Measurements from ENCODE around the gene MYRF.

The MYRF gene

DNA sequence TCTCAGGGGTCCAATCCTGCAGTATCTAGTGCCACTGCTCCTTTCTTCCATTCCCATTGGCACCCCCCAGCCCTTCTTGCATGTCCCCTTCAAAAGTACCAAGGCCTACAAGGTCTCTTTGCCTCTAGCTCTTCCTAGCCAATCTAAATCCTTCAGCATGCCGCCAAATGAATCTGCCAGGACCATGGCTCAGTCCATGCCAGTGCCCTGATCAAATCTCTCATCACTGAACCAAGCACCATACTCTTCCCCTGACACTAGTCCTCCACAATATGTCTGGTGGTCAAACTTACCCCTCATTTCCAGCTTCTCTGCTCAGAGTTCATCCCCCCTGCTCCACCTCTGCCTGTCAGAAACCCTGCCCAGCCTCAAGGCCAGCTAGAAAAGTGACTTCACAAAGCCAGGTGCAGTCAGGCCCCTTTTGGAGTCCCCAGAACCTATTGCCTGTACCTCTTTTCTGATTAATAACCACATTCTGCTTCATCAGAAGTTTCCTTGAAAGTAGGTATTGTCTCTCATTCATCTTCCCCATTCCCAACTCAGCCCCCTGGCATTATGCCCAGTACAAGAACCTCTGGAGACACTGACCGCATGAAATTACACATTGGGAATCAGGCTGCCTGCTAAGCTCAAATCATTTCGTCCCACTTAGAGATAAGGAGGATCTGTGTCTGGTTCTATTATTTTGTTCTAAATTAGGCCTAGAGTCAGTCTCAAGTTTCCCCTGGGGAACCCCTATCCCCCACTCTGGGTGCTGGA, 51.6 kb downstream of the MYRF start:
- DNase-seq: no peak
- in situ Hi-C loops (cut with MboI; ENCODE audit: low pct_unique_long_range_greater_than_20kb, low sequenced_read_pairs): no loop called here

DNA sequence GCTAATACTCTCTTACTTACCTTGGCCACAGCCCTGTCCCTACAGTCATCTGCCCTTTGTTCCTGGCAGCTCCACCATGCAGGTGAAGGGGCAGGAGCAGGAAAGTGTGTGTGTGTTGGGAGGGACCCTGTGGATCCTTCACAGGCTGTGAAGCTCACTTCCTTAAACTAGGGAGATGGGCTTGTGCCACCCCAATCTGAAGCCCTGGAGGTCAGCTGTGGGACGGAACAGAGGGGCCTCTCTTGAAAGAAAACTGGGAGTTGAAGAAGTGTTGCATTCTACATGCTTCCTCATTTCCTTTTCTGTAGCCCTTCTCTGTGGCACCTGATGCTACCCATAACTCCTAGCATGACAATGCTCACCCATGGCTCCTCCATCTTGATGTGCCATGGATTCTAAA, 52.7 kb downstream of the MYRF start:
- no peak for DNase-seq
- in situ Hi-C loops (cut with MboI; ENCODE audit: low pct_unique_long_range_greater_than_20kb, low sequenced_read_pairs): no loop called here

DNA sequence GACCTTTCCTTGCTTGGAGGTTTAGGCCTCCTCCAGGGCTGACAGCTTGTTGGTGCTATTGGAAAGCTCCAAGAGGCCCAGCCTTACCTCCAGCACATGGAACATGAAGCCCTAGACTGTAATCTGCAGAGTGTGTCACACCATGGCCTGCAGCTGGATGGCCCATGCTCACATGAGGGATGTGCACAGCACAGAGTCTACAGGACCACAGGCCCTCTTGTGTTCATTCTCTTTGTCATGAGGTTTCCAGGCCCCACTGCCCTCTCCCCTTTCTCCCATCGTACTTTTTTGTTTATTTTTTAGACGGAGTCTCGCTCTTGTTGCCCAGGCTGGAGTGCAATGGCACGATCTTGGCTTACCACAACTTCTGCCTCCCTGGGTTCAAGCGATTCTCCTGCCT, 54.3 kb downstream of the MYRF start:
- no peak for DNase-seq
- in situ Hi-C loops (cut with MboI; ENCODE audit: low pct_unique_long_range_greater_than_20kb, low sequenced_read_pairs): no loop called here

DNA sequence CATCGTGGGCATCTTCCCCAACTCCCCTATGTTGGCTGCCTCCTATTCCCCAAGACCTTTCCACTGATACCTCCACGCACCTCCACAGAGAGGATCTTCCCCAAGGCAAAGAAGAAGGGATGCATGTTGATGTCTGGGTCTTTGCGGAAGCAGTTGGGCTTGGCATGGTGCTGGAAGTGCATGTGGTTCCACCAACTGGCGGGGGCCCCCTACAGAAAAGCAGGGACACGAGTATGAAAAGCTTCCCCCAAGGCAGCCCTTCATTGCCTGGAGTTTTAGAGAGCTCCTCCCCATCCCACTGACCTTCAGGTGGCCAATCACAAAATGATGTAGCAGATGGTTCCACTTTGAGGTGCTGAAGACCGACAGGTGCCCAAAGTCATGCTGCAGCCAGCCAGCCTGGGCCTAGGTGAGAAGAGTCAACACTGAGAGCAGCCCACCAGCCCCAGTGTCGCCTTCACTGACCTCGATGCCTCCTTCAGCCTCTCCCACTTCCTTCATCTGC, 58.3 kb downstream of the MYRF start:
- in situ Hi-C loops (cut with MboI; ENCODE audit: low pct_unique_long_range_greater_than_20kb, low sequenced_read_pairs): no loop called here

DNA sequence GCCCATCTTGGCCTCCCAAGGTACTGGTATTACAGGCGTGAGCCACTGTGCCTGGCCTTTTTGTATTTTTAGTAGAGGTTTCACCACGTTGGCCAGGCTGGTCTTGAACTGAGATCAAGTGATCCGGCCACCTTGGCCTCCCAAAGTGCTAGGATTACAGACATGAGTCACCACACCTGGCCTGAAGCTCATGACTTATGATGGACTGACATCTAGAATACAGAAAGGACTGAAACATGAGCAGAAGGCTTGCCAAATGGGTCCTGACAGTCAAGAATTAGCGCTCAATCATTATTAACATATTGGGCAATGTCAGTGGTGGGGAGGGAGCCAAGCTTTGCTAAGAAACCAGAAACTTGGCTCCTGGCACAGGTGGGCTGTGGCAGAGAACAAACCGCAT, 59.4 kb downstream of the MYRF start:
- DNase-seq: no peak
- in situ Hi-C loops (cut with MboI; ENCODE audit: low pct_unique_long_range_greater_than_20kb, low sequenced_read_pairs): no loop called here

More for the DNA sequence above, 58.3 kb downstream of the MYRF start:
- DNase-seq: no peak

DNA sequence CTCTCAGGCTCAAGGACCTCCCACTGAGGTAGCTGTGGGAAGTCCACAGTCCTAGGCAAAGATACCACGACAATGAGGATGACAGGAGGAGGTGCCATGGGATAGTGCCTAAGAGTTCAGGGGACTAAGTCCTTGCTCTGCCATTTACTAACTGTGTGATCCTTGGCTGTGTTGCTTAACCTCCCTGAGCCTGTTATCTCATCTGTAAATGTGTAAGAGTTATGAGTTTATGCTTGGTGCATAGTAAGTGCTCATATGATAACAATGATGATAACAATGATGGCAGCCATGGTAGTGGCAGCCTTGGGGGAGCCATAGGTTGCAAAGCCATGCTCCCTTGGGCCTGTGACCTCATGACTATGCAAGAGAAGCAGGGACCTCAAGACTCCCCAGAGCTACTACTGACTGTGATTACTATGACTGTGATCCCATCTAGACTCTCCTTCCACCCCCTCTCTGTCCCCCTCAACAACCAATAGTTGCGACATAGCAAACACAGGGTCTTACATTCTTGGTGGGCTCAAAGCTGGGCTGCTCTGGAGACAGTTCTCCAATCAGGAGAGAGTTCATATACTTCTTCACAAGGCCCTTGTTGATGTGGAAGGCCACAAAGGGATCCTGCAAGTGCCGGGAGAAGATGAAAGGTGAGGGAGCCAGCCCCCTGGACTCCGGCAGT, 60.4 kb downstream of the MYRF start:
- no peak for DNase-seq
- in situ Hi-C loops (cut with MboI; ENCODE audit: low pct_unique_long_range_greater_than_20kb, low sequenced_read_pairs): no loop called here

DNA sequence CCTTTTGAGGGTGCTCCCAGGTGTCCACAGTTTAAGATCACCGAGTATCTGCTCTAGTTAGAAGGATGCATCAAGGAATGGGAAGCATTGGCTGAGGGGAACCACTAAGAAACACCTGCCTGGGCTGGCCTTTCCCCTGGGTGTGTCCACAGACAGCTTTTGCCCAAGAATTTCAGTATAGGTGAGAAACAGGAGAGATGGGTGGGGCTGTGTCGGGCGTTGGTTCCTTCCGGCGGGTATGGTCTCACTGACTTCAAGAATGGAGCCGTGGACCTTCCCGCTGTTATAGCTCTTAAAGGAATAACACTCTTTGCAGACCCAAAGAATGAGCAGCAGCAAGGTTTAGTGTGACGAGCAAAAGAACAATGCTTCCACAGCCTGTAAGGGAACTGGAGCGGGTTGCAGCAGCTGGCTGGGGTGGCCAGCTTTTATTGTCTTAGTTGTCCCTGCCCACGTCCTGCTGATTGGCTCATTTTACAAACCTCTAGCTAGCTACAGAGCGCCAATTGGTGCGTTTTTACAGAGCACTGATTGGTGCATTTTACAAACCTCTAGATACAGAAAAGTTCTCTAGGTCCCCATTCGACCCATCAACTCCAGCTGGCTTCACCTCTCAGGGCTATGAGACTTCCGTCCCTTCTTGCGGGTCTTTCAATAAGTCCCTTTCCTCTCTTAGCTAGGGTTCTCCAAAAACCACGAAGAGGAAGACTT, 62.0 kb downstream of the MYRF start:
- DNase-seq: peak; percentile 72
- in situ Hi-C loops (cut with MboI; ENCODE audit: low pct_unique_long_range_greater_than_20kb, low sequenced_read_pairs): no loop called here

DNA sequence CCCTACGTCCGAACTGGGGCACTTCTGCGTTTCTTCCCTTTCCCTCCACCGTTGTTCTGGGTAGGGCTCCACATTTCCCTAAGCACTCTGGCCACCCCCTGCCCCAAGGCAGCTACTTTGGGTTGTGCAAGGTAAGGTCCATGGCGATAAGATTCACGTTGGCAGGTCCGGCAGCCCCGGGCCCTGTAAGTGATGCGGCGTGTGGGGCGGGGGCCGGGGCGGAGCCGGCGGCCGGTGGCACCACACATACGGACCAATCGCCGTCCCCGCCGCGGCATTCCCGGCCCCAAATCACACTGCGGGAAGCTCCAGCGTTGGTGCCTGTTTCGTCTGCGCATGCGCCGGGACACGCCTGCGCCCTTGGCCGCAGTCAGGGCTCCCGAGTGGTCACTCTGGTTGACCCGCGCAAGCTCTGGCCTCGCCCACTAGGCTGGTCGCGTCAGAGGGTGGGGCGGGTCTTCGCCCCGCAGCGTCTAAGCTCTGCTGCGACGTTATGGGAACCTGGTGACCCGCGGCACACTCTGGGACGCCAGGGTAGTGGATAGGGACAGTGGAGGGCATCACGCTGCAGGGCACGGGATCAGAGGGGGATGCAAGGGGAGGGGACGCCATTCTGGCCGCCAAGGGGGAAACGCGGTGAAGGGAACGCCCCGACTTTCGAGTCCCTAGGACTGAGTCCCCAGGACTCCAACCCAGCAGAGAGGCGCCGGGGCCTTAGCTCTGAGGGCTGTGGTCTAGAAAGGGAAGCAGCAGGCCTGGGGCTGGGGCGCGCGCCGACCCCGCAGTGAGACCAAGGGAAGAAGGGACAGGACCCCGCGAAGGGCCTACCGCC, 62.7 kb downstream of the MYRF start:
- in situ Hi-C loops (cut with MboI; ENCODE audit: low pct_unique_long_range_greater_than_20kb, low sequenced_read_pairs): no loop called here

DNA sequence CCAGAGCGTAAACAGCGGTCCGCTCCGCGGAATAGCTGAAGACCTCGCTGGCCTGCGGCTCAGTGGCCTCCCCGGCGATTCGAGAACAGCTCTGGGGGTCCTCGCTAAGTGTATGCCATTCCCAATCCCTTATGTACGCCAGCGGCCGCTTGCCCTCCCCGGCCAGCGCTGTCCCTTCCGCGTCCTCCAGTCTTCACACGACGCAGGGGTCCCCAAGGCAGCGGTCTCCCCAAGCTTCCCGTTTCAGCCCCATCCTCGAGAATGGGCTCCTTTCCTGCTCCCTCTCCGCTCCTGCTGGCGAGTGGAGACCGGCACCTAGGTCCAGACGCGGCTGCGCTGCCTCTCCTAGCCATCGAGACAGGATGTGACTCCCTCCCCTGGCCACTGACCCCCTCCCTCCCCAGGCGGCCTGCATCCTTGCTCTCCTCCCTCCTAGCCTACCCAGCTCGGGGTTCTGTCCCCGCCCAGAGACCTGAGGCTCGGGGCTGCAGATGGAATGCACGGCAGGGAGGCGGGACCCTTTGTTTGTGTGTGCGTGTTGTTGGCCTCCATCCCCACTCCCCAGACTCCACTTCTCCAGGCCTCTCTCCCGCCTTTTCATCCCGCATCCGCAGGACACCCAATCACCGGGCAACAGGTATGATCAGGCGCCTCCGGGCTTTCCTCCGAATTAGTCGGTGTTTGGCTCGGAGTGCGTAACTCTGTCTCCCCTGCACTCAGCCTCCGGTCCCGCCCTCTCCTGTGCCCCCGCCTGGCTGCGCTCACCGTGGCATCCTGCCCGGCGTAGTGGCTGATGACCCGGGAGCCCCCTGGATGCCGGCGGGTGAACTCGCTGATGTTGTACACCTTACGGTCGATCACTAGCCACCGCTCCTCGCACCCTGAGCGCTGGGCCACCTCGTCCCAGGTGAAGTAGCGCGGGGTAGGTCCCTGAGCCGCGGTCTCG, 63.6 kb downstream of the MYRF start:
- in situ Hi-C loops (cut with MboI; ENCODE audit: low pct_unique_long_range_greater_than_20kb, low sequenced_read_pairs): no loop called here
- DNase-seq: no peak

More for the DNA sequence above, 62.7 kb downstream of the MYRF start:
- DNase-seq: peak; percentile 80

DNA sequence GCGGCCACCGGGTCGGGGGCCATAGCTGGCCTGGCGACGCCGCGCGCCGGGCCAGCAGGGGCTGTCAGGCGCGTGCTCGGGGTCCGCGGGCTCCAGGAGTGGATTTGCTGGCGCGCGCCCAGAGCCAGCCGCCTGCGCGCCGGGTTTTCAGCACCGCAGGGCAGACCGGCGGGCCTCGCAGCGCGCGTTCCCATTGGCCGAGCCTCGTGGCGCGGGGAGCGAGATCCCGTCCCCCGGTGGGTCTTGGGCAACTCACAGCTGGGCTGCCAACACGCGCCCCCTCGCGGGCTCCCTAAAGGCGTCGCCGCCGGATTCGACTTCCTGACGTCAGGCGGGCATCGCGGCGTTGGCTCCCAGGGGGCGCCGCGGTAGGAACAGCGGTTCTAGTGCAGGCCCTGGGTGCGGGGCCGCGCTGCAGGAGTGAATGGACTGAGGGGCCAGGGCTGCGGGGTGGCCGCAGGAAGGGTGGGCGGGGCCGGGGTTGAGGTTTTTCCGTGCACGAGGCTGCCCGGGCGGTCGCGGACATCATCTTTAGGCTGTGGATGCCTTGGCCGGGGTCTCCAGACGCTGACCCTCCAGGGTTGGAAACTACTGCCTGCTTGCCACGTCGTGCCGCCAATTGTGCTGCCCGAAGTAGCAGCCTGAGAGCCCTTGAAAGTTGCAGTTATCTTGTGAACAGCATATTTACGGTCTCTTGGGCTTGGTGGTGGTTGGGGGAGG, 64.5 kb downstream of the MYRF start, which contains the start of gene FADS1:
Gene FADS1, minus strand, starts transcription at position 268 of the 720 bp plus-strand sequence. Its CDS starts 74 bp downstream, at position 194.
- in situ Hi-C loops (cut with MboI; ENCODE audit: low pct_unique_long_range_greater_than_20kb, low sequenced_read_pairs): no loop called here
- DNase-seq: peak; percentile 95

DNA sequence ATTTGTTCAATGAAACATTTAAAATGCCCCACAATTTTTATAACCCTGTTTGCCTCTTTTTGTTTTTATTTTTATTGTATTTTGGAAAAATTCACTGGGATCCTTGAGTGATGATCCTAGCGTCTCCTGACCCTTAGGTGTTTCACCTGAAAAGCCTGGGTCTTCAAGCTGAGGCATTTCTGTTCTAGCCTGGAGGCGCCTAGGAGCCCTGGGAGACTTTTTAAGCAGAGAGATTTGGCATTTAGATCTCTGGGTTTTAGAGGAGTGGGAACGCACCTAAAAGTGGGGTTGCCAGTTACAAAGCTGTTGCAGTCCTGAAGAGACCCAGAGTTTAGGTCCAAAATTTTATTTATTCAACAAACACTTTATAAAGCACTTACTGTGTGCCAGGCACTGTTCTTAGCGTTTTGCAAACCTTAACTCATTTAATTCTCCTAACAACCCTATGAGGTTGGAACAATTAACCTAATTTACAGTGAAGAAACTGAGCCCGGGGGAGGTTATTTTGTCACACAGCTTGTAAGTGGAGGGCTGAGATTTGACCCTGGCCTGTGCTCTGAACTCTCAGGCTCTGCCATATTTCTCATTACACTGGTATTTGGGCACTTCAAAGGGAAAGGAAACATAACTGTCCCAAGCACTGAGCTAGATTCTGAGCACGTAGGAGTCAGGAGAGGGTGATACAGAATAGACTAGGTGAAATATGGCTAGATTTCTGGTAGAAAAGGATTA, 65.2 kb downstream of the MYRF start:
- in situ Hi-C loops (cut with MboI; ENCODE audit: low pct_unique_long_range_greater_than_20kb, low sequenced_read_pairs): no loop called here
- DNase-seq: no peak

DNA sequence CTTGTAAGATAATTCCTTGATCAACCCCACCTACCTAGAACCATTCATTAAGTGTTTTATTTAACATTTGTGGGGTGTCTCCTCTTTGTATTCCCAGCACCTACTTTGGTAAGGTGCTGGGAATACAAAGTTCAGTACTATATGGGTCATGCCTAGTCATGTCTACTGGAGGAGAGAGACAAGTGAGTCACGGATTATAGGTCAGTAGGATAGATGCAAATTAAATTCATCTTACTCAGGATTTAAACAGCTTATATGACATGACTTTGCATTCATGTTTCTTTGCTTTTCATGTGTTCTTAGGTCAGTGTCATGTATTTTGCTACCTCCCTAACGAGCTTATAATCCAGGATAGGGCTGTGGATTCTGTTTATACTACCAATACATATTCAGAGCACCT, 67.7 kb downstream of the MYRF start:
- DNase-seq: no peak
- in situ Hi-C loops (cut with MboI; ENCODE audit: low pct_unique_long_range_greater_than_20kb, low sequenced_read_pairs): no loop called here

DNA sequence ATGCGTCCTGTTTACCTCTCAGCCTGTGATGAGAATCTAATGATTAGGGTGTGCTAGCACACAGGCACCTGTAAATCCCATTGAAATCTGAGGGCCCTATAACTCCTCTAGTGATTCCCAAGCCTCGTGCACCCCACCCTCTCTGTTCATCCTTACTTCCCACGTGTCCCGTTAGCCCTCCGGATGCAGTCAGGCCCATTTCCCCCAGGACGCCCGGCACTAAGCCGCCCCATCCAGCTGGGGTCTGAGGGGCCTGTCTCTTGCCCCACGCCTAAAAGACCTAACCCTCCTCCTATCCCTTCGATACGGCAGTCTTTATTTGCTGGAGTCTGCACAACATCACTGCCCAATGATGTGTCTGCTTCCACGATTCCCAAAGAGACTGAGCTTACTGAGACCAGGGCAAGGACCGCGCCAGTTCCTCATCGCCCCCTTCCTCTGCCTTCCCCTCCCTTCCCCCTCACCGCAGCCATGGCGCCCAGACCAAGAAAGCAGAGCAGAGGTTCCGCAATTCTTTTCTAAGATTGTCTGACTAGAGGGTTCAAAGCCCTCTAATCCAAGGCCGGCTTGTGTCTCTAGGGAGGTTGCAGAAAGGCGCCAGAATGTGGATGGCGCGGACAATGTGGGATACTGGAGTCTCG, 74.6 kb downstream of the MYRF start:
- in situ Hi-C loops (cut with MboI; ENCODE audit: low pct_unique_long_range_greater_than_20kb, low sequenced_read_pairs): no loop called here
- DNase-seq: peak; percentile 79

DNA sequence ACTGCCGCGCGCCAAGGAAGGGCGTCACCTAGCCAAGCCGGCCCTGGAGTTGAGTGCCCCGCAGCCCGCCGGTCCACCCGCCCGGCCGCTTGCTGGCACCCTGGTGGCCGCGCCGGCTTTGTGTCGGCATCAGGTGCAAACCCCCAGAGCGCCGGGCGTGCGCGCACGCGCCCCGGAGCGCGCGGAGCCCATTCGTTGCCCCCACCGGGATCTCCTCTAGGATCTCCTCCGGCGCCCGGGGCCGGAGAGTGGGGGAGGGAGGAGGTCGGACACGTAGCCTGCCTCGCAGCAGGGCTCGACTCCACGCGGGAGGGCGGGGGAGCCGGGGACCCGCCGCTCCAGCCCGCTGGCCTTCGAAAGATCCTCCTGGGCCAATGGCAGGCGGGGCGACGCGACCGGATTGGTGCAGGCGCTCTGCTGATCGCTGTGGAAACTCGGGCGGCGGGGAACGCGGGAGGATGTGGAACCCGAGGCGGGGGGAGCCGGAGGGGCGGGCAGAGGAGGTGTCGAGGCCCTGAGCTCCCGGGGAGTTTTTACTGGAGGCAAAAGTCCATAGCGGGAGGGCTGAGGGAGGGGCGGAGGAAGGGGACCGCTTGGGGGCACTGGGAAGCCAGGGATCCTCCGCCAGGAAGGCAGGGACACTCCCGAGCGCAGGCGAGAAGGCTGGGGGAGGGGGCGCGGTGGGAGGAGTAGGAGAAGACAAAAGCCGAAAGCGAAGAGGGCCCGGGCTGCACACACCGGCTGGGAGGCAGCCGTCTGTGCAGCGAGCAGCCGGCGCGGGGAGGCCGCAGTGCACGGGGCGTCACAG, 75.3 kb downstream of the MYRF start, which contains the start of gene FADS2:
Gene FADS2, plus strand, starts transcription at position 730 of the 808 bp plus-strand sequence. CDS start 91 bp downstream, outside the sequence.
- DNase-seq: peak; percentile 90
- in situ Hi-C loops (cut with MboI; ENCODE audit: low pct_unique_long_range_greater_than_20kb, low sequenced_read_pairs): no loop called here

DNA sequence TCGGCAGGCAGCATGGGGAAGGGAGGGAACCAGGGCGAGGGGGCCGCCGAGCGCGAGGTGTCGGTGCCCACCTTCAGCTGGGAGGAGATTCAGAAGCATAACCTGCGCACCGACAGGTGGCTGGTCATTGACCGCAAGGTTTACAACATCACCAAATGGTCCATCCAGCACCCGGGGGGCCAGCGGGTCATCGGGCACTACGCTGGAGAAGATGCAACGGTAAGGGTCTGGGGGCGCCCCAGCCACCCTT, 75.9 kb downstream of the MYRF start:
- in situ Hi-C loops (cut with MboI; ENCODE audit: low pct_unique_long_range_greater_than_20kb, low sequenced_read_pairs): no loop called here
- DNase-seq: no peak
